Gastroesophageal sphincter (tissue), 3 donors: ENCODE results near the gene HMGCL.

Experiments used
- CTCF ChIP-seq, 4 experiments: fragments of 200-600 bp in 2 of 4; fragments of 450-650 bp in 2 of 4; sonication (generic) in 1 of 4; IDR thresholded peaks; one replicate each; pipeline ENCODE4 v1.5.1; 2017 to 2019; ENCODE audit warnings: antibody characterized with exemption in 4 of 4, mild to moderate bottlenecking in 2 of 4, moderate library complexity in 2 of 4
- POLR2A ChIP-seq, 2 donors: fragments of 450-650 bp; IDR thresholded peaks; one replicate each; pipeline ENCODE4 v1.6.1; 2017; ENCODE audit warnings: antibody characterized with exemption in 2 of 2, mild to moderate bottlenecking in 2 of 2, moderate library complexity in 1 of 2

DNA sequence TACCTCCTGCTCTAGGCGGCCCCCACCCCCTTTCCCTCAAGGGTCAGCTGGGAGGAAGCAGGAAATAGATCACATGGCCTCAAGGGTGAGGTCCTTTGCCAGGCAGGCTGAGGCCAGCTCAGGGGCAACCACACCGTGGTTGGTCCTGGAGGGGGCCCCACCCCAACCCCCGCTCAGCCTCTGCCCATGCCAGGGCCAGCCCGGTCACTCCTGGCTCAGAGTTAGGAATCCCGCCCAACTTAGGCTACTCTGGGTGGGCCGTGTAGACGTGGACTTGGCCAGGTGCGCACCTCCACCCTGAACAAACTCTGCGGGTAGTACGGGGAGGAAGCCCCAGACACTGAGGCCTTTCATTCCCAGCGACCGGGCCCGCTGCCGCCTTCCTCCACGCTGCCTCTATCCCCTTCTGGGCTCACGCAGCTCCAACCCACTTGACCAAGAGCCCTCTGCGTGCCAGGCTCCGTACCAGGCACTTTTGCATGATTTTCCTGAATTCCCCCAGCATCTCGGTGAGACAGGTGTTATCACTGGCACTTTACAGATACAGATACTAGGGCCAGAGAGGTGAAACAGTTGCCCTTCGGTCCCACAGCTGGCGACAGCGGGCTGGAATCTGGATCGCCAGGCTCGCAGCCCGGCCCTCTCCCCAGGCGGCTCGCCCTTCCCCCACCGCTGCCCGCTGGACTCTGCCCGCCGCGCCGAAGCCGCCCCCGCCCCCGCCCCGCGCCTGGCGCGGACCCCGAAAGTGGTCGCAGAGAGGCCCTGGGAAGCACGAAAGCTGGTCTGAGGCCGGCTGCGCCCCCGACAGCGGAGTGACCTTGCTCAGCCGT, 25.4 kb downstream of the HMGCL start:
- TF ChIP-seq CTCF (IDR thresholded peaks at IDR 0.05) (no peak), POLR2A (IDR thresholded peaks at IDR 0.05) (peak in 1 of 2 donors; percentile 25)
